GM12892 (cell line): ENCODE measurements around the gene BRSK2.

Source experiments
- POLR2A ChIP-seq: IDR thresholded peaks from 2 replicates; pipeline ENCODE4 v1.6.1; 2011; ENCODE audit warnings: low read depth, low read length, control low read depth
- POLR2AphosphoS5 ChIP-seq: IDR thresholded peaks from 2 replicates; pipeline ENCODE4 v1.6.1; 2011; ENCODE audit warnings: low read depth, low read length, control low read depth
- TAF1 ChIP-seq: IDR thresholded peaks from 2 replicates; pipeline ENCODE4 v1.6.1; 2011; ENCODE audit warnings: low read depth, mild to moderate bottlenecking, control low read depth, low read length, borderline replicate concordance

GRCh38 chr11:1402355-1403077, 12.8 kb downstream of the BRSK2 start:
- no peak for TF ChIP-seq POLR2A
- TF ChIP-seq TAF1, result no peak
- no peak for TF ChIP-seq POLR2AphosphoS5
